K562 (cell line): ENCODE measurements around the gene NRXN3. TPM values are rescaled to one million over a fixed set of nuclear protein-coding genes. Genes with fewer than 3 reads are reported as not detected.

Source experiments
- ATAC-seq: fragments of 200-7000 bp; cut with Tn5 transposase; 3 replicates; pipeline ENCODE4 v1.9.1; 2020; ENCODE audit warnings: moderate library complexity
- BruUV-seq: library from RNA; stranded (reverse); fragments of 400-500 nt; replicated peaks from 2 replicates; lab custom pipeline; 2021; lab: Mats Ljungman, UMichigan
- CTCF ChIA-PET: fragments of 300-600 bp; formaldehyde crosslinking; extraction: SDS; loops from one replicate; lab custom pipeline; 2021; ENCODE audit warnings: low intra/inter-chr PET ratio; lab: Yijun Ruan, JAX
- POLR2A ChIA-PET: fragments of 300-600, 350-650 bp; sonication (Branson Sonifier 250); formaldehyde crosslinking; extraction: SDS; loops from one replicate; lab custom pipeline; 2021; ENCODE audit warnings: antibody characterized with exemption, inconsistent platforms; lab: Yijun Ruan, JAX
- DNase-seq, 4 experiments: peaks; one replicate each; pipeline versions ENCODE4 v3.0.0 to v3.0.0-alpha.2; 2011 to 2018; ENCODE audit warnings: low spot score in 3 of 4, mixed read lengths in 3 of 4; ENCODE audit errors: extremely low read depth in 1 of 4
- FAIRE-seq: peaks from 2 replicates; lab custom pipeline; 2011; peaks lifted over from hg19 to GRCh38; lab: Jason Lieb, UNC
- H2AFZ ChIP-seq: 2 replicates; pipeline ENCODE4 v1.6.0; 2011; ENCODE audit warnings: low read depth, low read length, control low read depth, inconsistent platforms
- H3K27ac ChIP-seq: fragments of 200-600 bp; 3 replicates; pipeline ENCODE4 v1.8.0; 2011; ENCODE audit warnings: low read depth, mild to moderate bottlenecking, control low read depth, inconsistent platforms, low read length, moderate library complexity, mixed read lengths; ENCODE audit errors: extremely low read depth
- H3K27me3 ChIP-seq, 2 experiments: fragments of 300-600 bp in 1 of 2; 2 replicates in 1 of 2; 3 replicates in 1 of 2; pipeline versions ENCODE4 v1.6.0 to v1.8.0; 2011; ENCODE audit warnings: inconsistent platforms in 2 of 2, low read length in 2 of 2, mild to moderate bottlenecking in 1 of 2, mixed read lengths in 1 of 2, moderate library complexity in 1 of 2; ENCODE audit not compliant: control insufficient read depth in 2 of 2, insufficient read depth in 2 of 2
- H3K36me3 ChIP-seq: fragments of 300-600 bp; 3 replicates; pipeline ENCODE4 v1.8.0; 2011; ENCODE audit warnings: mild to moderate bottlenecking, low read length, inconsistent platforms; ENCODE audit not compliant: control insufficient read depth, insufficient read depth
- H3K4me1 ChIP-seq, 2 experiments: fragments of 200-600 bp in 1 of 2; replicated peaks in 1 of 2; 2 replicates in 1 of 2; 3 replicates in 1 of 2; pipeline versions ENCODE4 v1.5.1 to v1.8.0; 2011; ENCODE audit warnings: inconsistent platforms in 2 of 2, low read length in 2 of 2, mild to moderate bottlenecking in 1 of 2, mixed read lengths in 1 of 2, moderate library complexity in 1 of 2; ENCODE audit not compliant: control insufficient read depth in 2 of 2, insufficient read depth in 2 of 2
- H3K4me2 ChIP-seq: 2 replicates; pipeline ENCODE4 v1.6.1; 2011; ENCODE audit warnings: low read length, control low read depth, inconsistent platforms, mixed read lengths; ENCODE audit not compliant: insufficient read depth
- H3K4me3 ChIP-seq: fragments of 200-600 bp; sonication (generic), shearing (Covaris generic); 2 replicates; pipeline ENCODE4 v1.5.1; 2016; ENCODE audit warnings: control low read depth, inconsistent platforms
- H3K79me2 ChIP-seq: fragments of 200-600 bp; 3 replicates; pipeline ENCODE4 v1.8.0; 2011; ENCODE audit warnings: low read length, inconsistent platforms; ENCODE audit not compliant: control insufficient read depth, insufficient read depth
- H3K9ac ChIP-seq, 2 experiments: 2 replicates each; pipeline versions ENCODE4 v1.6.0 to v1.6.1; 2011; ENCODE audit warnings: low read depth in 2 of 2, low read length in 2 of 2, control low read depth in 1 of 2, inconsistent platforms in 1 of 2, mild to moderate bottlenecking in 1 of 2, mixed read lengths in 1 of 2; ENCODE audit not compliant: insufficient read depth in 1 of 2
- H3K9me1 ChIP-seq: one replicate; pipeline ENCODE4 v1.6.0; 2011; ENCODE audit warnings: inconsistent platforms, mild to moderate bottlenecking, low read length, moderate library complexity; ENCODE audit not compliant: control insufficient read depth, insufficient read depth
- H3K9me3 ChIP-seq: replicated peaks from 2 replicates; pipeline ENCODE4 v1.5.1; 2011; ENCODE audit warnings: low read depth, low read length, inconsistent platforms; ENCODE audit not compliant: control insufficient read depth, insufficient read depth
- H4K20me1 ChIP-seq: replicated peaks from 2 replicates; pipeline ENCODE4 v1.6.1; 2011; ENCODE audit warnings: low read length, inconsistent platforms, mixed read lengths; ENCODE audit not compliant: control insufficient read depth, insufficient read depth
- ATF1 ChIP-seq, 2 experiments: fragments of 450-650 bp in 1 of 2; IDR thresholded peaks; 2 replicates each; pipeline ENCODE4 v1.6.1; 2016; ENCODE audit warnings: missing compliant biosample characterization in 1 of 2, missing genetic modification characterization in 1 of 2
- ESRRA ChIP-seq: fragments of 450-650 bp; IDR thresholded peaks from 2 replicates; pipeline ENCODE4 v1.6.1; 2014; ENCODE audit warnings: low read depth, mild to moderate bottlenecking, moderate library complexity, borderline replicate concordance
- ID3 ChIP-seq, 2 experiments: fragments of 250-450 bp in 1 of 2; fragments of 450-650 bp in 1 of 2; sonication (Bioruptor Pico) in 1 of 2; IDR thresholded peaks; 2 replicates each; pipeline versions ENCODE4 v1.6.1 to v1.8.0; 2016 to 2021; ENCODE audit warnings: mild to moderate bottlenecking in 2 of 2, moderate library complexity in 2 of 2, missing compliant biosample characterization in 1 of 2, missing genetic modification characterization in 1 of 2
- JUN ChIP-seq, 2 experiments: sonication (generic) in 1 of 2; formaldehyde crosslinking in 1 of 2; IDR thresholded peaks; 2 replicates each; pipeline versions ENCODE4 v1.6.1 to v1.8.0; 2012 to 2022; ENCODE audit warnings: borderline replicate concordance in 2 of 2, mild to moderate bottlenecking in 2 of 2, improper control_type of control experiment in 1 of 2, low read depth in 1 of 2, low read length in 1 of 2, missing genetic modification reagents in 1 of 2
- LCOR ChIP-seq: sonication (generic); formaldehyde crosslinking; IDR thresholded peaks from 2 replicates; pipeline ENCODE4 v1.8.0; 2022; ENCODE audit warnings: mild to moderate bottlenecking, missing genetic modification reagents
- RBM34 ChIP-seq: fragments of 200-400 bp; formaldehyde crosslinking; IDR thresholded peaks from 2 replicates; pipeline ENCODE4 v1.6.1; 2018; ENCODE audit warnings: low read length, borderline replicate concordance; ENCODE audit not compliant: insufficient read depth
- SRSF7 ChIP-seq: fragments of 200-400 bp; formaldehyde crosslinking; optimal IDR thresholded peaks from 2 replicates; pipeline ENCODE3; 2017; ENCODE audit warnings: mild to moderate bottlenecking, low read depth, low read length
- ZMIZ1 ChIP-seq, 2 experiments: fragments of 150-350 bp in 1 of 2; IDR thresholded peaks; 2 replicates each; pipeline ENCODE4 v1.6.1; 2012 to 2016; ENCODE audit warnings: low read depth in 2 of 2, low read length in 2 of 2, mild to moderate bottlenecking in 1 of 2, moderate library complexity in 1 of 2
- ZNF224 ChIP-seq: sonication (generic); formaldehyde crosslinking; IDR thresholded peaks from 2 replicates; pipeline ENCODE4 v1.8.0; 2022; ENCODE audit warnings: mild to moderate bottlenecking, missing genetic modification reagents
- ZNF24 ChIP-seq: fragments of 450-650 bp; IDR thresholded peaks from 2 replicates; pipeline ENCODE4 v1.6.1; 2016
- ZNF347 ChIP-seq: fragments of 450-650 bp; formaldehyde crosslinking; IDR thresholded peaks from 2 replicates; pipeline ENCODE4 v1.4.0; 2020; ENCODE audit warnings: low read depth, mild to moderate bottlenecking, moderate library complexity
- ZNF398 ChIP-seq: fragments of 250-450 bp; sonication (Bioruptor Pico); IDR thresholded peaks from 2 replicates; pipeline ENCODE4 v1.8.0; 2021; ENCODE audit warnings: moderate library complexity, mild to moderate bottlenecking, inconsistent platforms
- ZNF41 ChIP-seq: fragments of 250-450 bp; sonication (Bioruptor Pico); conservative IDR thresholded peaks from 2 replicates; pipeline ENCODE4 v1.4.0; 2020; ENCODE audit warnings: mild to moderate bottlenecking
- ZNF512 ChIP-seq: IDR thresholded peaks from 2 replicates; pipeline ENCODE4 v1.6.1; 2016; ENCODE audit warnings: missing genetic modification characterization, missing compliant biosample characterization
- ZNF79 ChIP-seq: fragments of 250-450 bp; sonication (Bioruptor Pico); IDR thresholded peaks from 2 replicates; pipeline ENCODE4 v1.4.0; 2020; ENCODE audit warnings: low read depth, mild to moderate bottlenecking, moderate library complexity
- WGBS: fragments of 100-300 bp; shearing (Covaris generic); methylation state at CpG from one replicate; pipeline ENCODE4 v1.1.6; 2016; ENCODE audit warnings: low coverage, mixed read lengths; ENCODE audit not compliant: insufficient coverage; ENCODE audit errors: missing lambda C conversion rate; 5-methylcytosine and 5-hydroxymethylcytosine counted together
- in situ Hi-C: fragments of 300-500 bp; cut with MboI; formaldehyde crosslinking; loops from 4 replicates; pipeline ENCODE4 v1.15.0; 2018; ENCODE audit warnings: inconsistent platforms, mixed read lengths
- intact Hi-C: fragments of 100-400 bp; cut with micrococcal nuclease; formaldehyde crosslinking; loops from 2 replicates; pipeline ENCODE4 v1.14.2; 2022
- polyA plus RNA-seq, 8 experiments: library from polyadenylated mRNA; depleted of rRNA in 4 of 8; stranded (reverse) in 5 of 8; unstranded in 3 of 8; fragments of >200 nt; fragmentation: Nextera tagmentation in 2 of 8; fragmentation: Illumina TruSeq in 1 of 8; extraction: Ambion mirVana in 2 of 8; extraction: Trizol in 1 of 8; gene quantifications; 2 replicates each; pipeline versions ENCODE4 v1.2.1 to v1.2.3, GENCODE V29; 2011 to 2014; ENCODE audit warnings: inconsistent platforms in 1 of 8, missing spikeins in 1 of 8
- total RNA-seq, 7 experiments: library from RNA; depleted of rRNA in 6 of 7; stranded (reverse); fragments of >200 nt in 6 of 7; fragmentation: Illumina TruSeq in 2 of 7; extraction: Trizol in 2 of 7; gene quantifications; 2 replicates each; pipeline versions ENCODE4 v1.2.1 to v1.2.3, GENCODE V29; 2011 to 2021; ENCODE audit warnings: low replicate concordance in 1 of 7

NRXN3 gene
- total and polyA plus RNA-seq, 9 of the 15 experiments (the other 6 are each of a cell fraction or from before 2014, with no cell fraction given): 0.09 TPM; not detected in 8

- TF ChIP-seq LCOR: no peak
- no peak for TF ChIP-seq ESRRA
- no peak for TF ChIP-seq ZNF512
- no peak for TF ChIP-seq RBM34
- TF ChIP-seq ZNF398 (CRISPR knock-in tag): no peak
- no peak for TF ChIP-seq SRSF7
- no peak for TF ChIP-seq ZNF79 (CRISPR knock-in tag)
- TF ChIP-seq ZMIZ1 (IDR thresholded peaks at IDR 0.05; ENCODE audit: low read depth in 2 of 2, low read length in 2 of 2): no peak
- no peak for TF ChIP-seq ZNF347
- no peak for TF ChIP-seq JUN (IDR thresholded peaks at IDR 0.05; ENCODE audit: borderline replicate concordance, low read depth, low read length)
- no peak for TF ChIP-seq JUN (CRISPR knock-in tag; IDR thresholded peaks at IDR 0.05; ENCODE audit: borderline replicate concordance)
- no peak for TF ChIP-seq ATF1 (CRISPR knock-in tag; IDR thresholded peaks at IDR 0.05)
- TF ChIP-seq ATF1 (tag; IDR thresholded peaks at IDR 0.05): no peak
- no peak for TF ChIP-seq ZNF24
- TF ChIP-seq ZNF224 (CRISPR knock-in tag): no peak
- TF ChIP-seq ZNF41: no peak
- TF ChIP-seq ID3 (CRISPR knock-in tag; IDR thresholded peaks at IDR 0.05): no peak
- no peak for TF ChIP-seq ID3 (tag; IDR thresholded peaks at IDR 0.05)
- Histone ChIP-seq H3K4me3 (no peak overlapping the region), H2AFZ (no peak overlapping the region), H3K27me3 (no peaks in the 10 kb centered on the region), H3K36me3 (no peaks in the 10 kb centered on the region), H3K27ac (no peak overlapping the region), H3K79me2 (no peaks in the 10 kb centered on the region), H3K4me2 (no peak overlapping the region), H3K4me1 (no peaks in the 10 kb centered on the region), H3K9me3 (no peaks in the 10 kb centered on the region), H3K9me1 (no peaks in the 10 kb centered on the region), H4K20me1 (no peaks in the 10 kb centered on the region), H3K9ac (no peak overlapping the region)
- ChIA-PET POLR2A (no interaction called here), CTCF (no interaction called here)
- 0% methylated on average over 1 of the region's 1 CpG for WGBS
- in situ Hi-C loops: no loop called here
- intact Hi-C loops: no loop called here
- no peak for ATAC-seq
- DNase-seq: no peak
- no peak for FAIRE-seq
- BruUV-seq: no TSS peak
Measured at GRCh38 chr14:79421811-79422210, 1251.6 kb downstream of the NRXN3 start.
